Thyroid gland (tissue), 4 donors: ENCODE results near the gene FAM120AOS.

ENCODE experiments used
- CTCF ChIP-seq, 6 experiments: fragments of 200-600 bp in 3 of 6; fragments of 450-650 bp in 3 of 6; sonication (generic) in 3 of 6; IDR thresholded peaks; one replicate each; pipeline ENCODE4 v1.5.1; 2016 to 2019; ENCODE audit warnings: antibody characterized with exemption in 6 of 6, mild to moderate bottlenecking in 2 of 6, inconsistent platforms in 1 of 6, moderate library complexity in 1 of 6
- POLR2A ChIP-seq, 2 donors: fragments of 450-650 bp; IDR thresholded peaks; one replicate each; pipeline ENCODE4 v1.6.1; 2017; ENCODE audit warnings: antibody characterized with exemption in 2 of 2, mild to moderate bottlenecking in 2 of 2, moderate library complexity in 1 of 2

- TF ChIP-seq POLR2A (IDR thresholded peaks at IDR 0.05): no peak
- no peak for TF ChIP-seq CTCF (IDR thresholded peaks at IDR 0.05)
These were observed 15.5 kb upstream of the FAM120AOS start for GRCh38 chr9:93468763-93469456.
